Stimulated activated CD4-positive, alpha-beta T cell treated with anti-CD3 and anti-CD28 coated beads, Interleukin-12 subunit alpha, Interleukin-12 subunit beta, amount 100 ng/mL, for 48 hours (primary cell): ENCODE measurements around the gene CEP63.

Source experiments
- DNase-seq, 3 donors: peaks; one replicate each; pipeline ENCODE4 v3.0.0-alpha.2; 2020; ENCODE audit warnings: low read depth in 2 of 3, low spot score in 1 of 3

The CEP63 gene

DNA sequence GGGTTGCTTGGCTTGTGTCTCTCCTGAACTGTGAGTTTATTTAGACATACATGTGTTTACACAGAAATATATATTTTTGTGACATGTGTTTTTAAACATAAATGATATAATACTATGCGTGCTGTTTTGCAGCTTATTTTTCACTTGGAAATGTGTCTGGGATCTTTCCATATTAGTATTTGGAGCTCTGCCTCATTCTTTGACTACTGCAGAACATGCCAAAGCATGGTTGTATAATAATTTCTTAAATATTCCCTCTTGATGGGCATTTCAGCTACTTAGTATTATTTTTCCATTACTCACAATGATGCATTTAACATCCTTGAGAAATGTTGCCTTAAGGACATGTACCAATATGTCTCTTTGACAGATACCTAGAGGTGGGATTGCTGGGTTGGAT is 19.5 kb upstream of the CEP63 start:
- DNase-seq = no peak

- no peak for DNase-seq
These were observed 17.3 kb upstream of the CEP63 start for GRCh38 chr3:134468519-134468918.

GRCh38 chr3:134471521-134472193 is 14.2 kb upstream of the CEP63 start:
- no peak for DNase-seq

- DNase-seq = no peak
These were observed 13.0 kb upstream of the CEP63 start for GRCh38 chr3:134472831-134473230.

DNA sequence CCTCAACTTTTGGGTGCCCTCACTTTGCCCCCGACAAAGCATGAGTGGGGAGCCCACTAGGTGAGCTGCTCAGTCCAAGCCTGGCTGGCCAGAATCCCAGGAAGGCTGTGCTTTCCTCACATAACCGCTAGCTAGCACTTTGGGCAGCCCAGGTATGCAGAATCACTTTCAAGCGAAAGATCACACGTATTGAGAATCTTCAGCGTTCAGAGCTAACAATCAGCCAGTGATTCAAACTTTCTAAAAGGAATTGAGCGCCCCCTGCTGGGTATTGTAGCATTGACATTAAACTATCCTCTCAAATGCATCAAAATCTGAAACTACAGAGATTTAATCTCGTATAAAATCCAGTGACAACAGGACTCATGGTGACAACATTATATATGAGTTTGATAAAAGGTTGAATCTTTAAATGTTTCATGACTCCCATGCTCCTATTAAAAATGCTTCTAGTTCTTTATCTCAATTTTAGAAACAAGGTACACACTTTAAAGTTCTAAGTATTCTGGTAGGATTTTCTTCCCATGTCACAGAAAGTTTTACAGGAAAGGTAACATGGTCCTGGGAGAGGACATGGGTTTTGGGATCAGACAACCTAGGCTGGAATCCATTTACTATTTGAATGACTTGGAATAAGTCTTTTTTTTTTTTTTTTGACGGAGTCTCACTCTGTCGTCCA is 11.8 kb upstream of the CEP63 start:
- DNase-seq = peak; percentile 47 to 89 (median 66)

DNA sequence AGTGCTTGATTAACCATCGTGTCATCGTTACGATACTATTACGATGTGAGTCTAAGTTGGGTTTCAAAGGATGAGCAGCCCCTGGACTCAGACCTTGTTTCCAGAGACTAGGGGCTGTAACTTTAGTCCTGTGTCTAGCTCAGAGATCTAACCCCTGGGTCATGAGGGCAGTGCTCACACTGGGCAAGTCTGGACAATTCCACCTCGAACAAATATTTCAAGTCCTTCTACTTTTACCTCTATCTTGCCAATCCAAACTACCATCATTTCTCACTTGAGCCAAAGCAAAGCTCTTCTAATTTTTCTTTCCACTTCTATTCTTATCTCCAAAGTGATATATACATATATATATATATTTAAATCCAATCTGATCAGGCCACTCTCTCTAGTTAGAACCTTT is 10.9 kb upstream of the CEP63 start:
- DNase-seq = no peak

GRCh38 chr3:134476306-134476705 is 9.6 kb upstream of the CEP63 start:
- DNase-seq = no peak

DNA sequence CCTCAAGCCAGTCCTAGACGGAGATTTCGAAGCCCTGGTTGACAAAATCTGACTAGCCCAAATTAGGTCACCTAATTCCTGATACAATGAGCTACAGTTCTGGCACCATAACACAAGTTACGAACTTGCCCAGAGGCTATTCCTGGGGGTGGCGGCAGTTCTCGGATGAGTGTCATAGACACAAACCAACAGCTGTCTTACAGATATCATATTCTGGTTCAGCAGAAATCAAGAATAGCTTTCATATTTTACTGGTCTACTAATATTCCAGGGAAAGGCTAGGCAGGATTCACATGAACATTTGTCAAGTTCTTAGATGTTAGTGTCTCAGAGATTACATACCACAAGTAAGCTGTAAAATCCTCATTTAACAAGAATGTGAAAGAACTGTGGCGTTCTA is 8.9 kb upstream of the CEP63 start:
- DNase-seq = no peak

DNA sequence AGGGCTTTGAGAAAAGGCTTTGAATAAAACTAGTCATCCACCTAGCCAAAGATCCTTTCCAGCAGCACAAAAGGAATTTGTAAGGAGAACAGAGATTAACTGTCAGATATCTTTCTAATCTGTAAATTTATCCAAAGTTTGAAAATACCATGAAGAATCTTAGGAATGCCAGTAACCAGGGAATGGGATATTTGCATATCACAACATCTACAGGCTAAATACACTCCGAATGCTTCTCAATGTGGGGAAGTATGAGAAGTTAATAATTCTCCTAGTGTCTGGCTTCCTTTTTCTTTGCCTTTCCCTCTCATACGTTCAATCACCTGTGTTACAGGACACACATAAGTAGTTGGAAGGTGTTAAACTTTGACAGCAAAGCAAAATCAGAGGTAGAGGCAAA is 7.9 kb upstream of the CEP63 start:
- DNase-seq = no peak

GRCh38 chr3:134480546-134480945 is 5.3 kb upstream of the CEP63 start:
- DNase-seq = no peak

- no peak for DNase-seq
These were observed 4.7 kb upstream of the CEP63 start for GRCh38 chr3:134481166-134481565.

DNA sequence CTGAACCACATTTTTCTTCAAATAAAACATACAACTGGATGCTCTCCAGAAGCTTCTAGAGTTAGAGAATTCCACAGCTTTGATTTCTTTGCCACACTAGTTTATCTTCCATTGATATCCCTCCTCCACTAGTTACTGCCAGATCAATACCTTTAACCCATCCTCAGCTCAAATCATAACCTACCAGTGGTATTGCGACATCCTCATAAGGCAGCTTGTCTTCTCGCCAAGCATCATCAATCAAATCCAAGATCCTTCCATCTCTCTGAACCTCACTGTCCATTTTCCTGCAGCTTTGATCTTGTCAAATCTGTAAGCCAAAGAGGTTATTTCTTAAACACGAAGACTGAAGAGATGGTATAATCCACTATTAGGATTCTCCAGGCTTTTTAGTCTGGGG is 3.2 kb upstream of the CEP63 start:
- no peak for DNase-seq

DNA sequence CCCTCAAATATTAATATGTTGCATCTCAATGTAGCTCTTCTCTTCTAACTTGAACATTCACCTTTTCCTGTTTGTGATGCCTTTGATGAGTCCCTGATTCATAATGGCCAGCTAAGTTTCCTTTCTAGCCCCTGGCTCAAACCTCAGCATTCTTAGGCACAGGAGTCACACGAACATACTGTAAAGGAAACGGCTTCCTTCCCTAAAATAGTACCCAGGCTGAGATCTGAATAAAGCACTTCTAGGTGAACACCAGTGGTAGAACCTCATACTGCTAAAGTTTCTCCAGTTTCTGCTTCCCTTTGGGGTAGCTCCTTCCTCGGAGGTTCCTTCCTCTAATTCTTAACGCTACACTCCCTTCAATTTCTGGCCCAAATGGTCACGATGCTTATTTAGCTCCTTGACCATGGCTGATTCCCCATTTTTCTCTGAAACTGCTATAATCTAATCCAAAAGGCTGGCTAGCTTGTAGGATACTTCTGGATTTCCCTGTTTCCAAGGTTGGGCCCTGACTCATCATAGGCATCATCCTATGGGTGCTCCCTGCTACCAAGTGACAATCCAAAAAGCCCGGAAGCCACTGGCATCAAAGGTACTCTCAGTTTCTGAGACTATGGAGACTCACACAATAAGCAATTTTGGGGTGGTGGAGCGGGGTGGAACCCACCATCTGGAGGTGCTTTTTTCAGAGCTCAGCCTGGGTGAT is 2.5 kb upstream of the CEP63 start:
- no peak for DNase-seq

DNA sequence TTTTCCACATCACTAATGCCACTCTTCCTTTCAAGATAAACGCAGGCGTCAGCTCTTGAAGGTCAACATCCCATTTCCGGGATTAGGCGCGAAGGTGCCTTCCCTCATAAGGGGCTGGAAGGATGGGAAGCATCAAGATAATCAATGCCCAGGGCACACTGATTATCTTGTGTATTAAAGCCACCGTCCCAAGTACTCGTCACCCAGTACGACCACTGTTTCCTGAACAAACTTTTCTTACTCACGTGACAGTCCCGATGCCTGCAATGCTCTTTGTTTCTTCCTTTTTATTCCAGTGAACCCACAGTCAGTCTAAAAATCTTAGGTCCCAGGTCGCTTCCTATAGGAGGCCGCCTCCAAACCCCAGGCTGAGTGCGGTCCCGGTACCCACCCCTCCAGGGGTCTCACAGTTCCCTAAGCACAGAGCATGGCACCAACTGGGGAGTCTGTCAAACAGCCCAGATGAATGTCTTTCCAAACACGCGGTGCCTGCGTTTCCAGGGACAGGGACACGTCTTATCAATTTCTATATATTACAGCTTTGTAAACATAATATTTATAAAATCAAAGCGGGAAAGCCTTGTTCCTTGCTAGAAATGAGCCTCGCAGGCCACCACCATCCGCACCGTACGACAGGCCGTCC is 661 bp upstream of the CEP63 start:
- peak in 1 of 3 donors; percentile 85 for DNase-seq

DNA sequence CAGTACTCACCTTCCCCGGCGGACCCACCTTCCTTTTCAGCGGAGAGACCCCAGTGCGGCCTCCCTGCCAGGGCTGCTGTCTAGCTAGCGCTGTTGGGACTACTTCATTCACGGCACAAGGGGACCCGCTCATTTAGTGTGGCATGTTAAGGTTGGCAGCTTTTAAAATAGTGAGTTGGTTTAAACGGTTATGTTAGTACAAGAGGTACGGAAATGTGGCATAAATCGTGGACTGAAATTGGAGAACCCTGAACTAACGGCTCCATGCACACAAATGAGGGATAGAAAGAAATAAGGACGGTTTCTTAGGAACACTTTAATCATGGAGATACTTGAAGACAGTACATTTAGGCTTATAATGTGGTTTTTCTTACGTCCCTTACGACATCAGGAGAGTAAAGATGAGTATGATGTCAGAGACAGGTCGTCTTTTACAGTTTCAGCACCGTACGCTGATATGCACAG is 752 bp downstream of the CEP63 start:
- no peak for DNase-seq

DNA sequence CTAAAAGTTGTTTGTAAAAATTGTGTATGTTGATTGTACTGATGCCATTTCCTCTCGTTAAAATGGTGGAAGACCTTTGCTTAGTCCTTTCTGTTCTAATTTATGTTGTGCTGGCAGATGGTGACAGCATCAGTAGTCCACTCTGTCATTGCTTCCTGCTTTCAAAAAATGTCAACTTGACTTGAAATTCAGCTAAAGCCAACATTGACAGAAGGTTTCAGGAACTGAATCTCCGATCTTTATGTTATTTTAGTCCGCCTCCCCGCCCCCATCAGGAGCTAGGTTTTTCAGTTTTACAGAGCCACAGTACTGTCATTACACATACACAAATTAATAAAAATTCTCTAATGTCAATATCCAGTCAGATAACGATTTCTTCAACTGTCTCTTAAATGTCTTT is 1.5 kb downstream of the CEP63 start:
- no peak for DNase-seq

DNA sequence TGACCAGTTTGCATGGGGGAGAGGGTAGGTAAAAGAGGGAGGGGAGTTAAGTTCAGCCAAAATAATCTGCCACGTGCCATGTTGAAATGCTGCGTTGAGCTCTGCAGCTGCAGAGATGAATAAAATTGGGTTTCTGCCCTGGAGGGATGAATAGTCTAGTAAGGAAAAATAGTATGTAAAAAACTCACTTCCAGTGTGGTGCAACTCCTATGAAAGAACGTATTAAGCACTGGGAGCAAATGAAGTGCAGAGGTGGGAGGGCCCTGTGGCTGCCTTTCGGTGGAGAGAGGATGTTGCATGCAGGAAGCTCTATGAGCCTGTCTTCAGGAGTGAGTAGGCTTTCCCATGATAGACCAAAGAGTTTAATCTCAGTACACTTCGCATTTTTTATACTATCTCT is 8.6 kb downstream of the CEP63 start:
- no peak for DNase-seq

DNA sequence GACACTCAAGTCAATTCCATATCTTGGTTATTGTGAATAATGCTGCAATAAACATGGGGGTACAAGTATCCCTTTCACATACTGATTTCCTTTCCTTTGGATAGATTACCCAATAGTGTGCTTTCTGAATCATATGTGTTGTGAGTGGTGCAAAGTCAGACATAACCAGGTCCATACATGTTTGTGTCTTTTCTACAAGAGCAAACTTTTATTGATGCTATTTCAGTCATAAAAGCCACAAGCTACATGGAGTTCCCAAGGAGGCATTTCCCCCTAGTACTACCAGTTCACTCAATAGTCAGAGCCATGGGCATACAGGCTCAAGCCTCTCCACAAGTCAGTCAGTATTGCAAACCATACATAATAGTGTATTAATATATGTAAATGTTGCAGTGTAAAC is 10.1 kb downstream of the CEP63 start:
- no peak for DNase-seq

DNA sequence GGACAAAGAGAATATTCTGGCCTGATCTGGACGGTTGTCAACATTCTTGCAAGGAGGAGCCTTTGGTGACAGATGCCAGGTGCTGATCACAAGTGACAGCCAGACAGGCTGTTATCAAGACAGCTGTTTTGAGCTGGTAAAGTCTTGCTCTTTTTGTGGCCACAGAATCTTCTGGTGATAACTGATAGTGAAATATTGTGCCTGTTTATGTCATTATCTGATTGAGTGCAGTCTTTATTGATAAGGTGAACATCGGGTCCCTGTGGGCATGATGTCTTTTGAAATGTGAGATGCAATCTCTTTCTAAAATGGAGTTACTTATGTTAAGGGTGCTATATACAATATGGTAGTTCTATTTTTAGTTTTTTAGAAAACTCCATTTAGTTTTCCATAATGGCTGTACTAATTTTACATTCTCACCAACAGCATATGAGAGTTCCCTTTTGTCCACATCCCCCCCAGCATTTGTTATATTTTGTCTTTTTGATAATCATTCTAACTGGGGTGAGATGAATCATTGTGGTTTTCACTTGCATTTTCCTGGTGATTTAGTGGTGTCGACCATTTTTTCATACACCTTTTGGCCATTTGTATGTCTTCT is 10.7 kb downstream of the CEP63 start:
- no peak for DNase-seq

GRCh38 chr3:134503266-134503665 is 17.4 kb downstream of the CEP63 start:
- DNase-seq = no peak

DNA sequence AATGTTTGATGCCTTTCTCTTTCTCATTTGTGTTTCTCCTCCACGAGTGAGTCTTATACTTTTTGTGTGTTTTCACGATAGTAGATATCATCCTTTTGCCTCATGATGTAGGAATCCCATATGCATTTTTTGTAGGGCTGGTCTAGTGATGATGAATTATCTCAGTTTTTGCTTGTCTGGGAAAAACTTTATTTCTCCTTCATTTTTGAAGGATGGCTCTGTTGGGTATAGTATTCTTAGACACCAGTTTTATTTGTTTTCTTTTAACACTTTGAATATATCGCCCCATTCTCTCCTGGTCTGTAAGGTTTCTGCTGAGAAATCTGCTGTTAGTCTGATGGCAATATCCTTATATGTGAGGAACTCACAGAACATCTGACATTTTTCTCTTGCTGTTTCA is 18.3 kb downstream of the CEP63 start:
- no peak for DNase-seq
